Body of pancreas (tissue), 4 donors: ENCODE results near the gene LRP2BP.

Experiments used
- CTCF ChIP-seq, 7 experiments: fragments of 450-650 bp in 4 of 7; fragments of 200-600 bp in 3 of 7; sonication (generic) in 3 of 7; IDR thresholded peaks; one replicate each; pipeline ENCODE4 v1.5.1; 2016 to 2019; ENCODE audit warnings: antibody characterized with exemption in 7 of 7
- POLR2A ChIP-seq, 3 donors: fragments of 450-650 bp; IDR thresholded peaks; one replicate each; pipeline ENCODE4 v1.6.1; 2016; ENCODE audit warnings: antibody characterized with exemption in 3 of 3, mild to moderate bottlenecking in 2 of 3

GRCh38 chr4:185411849-185412248 lies 16.1 kb upstream of the LRP2BP start:
- TF ChIP-seq CTCF (IDR thresholded peaks at IDR 0.05) (no peak), POLR2A (IDR thresholded peaks at IDR 0.05) (no peak)
